Erythroblast (primary cell): ENCODE results near the gene MORC3.
A peak's percentile ranks its signal among the peaks of the same experiment; 100 is the strongest.
"Not testable (repeated sequence)": the region's sequence is repeated elsewhere in the genome, so short reads cannot be mapped to it uniquely, and the experiment has no call there.

Source experiments
- DNase-seq, 2 experiments: peaks; one replicate each; lab custom pipeline; 2025; lab: John Stamatoyannopoulos, UW
- GATA1 ChIP-seq: IDR thresholded peaks from 2 replicates; pipeline ENCODE4 v1.6.1; 2011; ENCODE audit warnings: low read depth, mild to moderate bottlenecking, control low read depth, low read length, moderate library complexity
- POLR2A ChIP-seq: IDR thresholded peaks from 2 replicates; pipeline ENCODE4 v1.6.1; 2011; ENCODE audit warnings: mild to moderate bottlenecking, low read length

Gene MORC3, protein sequence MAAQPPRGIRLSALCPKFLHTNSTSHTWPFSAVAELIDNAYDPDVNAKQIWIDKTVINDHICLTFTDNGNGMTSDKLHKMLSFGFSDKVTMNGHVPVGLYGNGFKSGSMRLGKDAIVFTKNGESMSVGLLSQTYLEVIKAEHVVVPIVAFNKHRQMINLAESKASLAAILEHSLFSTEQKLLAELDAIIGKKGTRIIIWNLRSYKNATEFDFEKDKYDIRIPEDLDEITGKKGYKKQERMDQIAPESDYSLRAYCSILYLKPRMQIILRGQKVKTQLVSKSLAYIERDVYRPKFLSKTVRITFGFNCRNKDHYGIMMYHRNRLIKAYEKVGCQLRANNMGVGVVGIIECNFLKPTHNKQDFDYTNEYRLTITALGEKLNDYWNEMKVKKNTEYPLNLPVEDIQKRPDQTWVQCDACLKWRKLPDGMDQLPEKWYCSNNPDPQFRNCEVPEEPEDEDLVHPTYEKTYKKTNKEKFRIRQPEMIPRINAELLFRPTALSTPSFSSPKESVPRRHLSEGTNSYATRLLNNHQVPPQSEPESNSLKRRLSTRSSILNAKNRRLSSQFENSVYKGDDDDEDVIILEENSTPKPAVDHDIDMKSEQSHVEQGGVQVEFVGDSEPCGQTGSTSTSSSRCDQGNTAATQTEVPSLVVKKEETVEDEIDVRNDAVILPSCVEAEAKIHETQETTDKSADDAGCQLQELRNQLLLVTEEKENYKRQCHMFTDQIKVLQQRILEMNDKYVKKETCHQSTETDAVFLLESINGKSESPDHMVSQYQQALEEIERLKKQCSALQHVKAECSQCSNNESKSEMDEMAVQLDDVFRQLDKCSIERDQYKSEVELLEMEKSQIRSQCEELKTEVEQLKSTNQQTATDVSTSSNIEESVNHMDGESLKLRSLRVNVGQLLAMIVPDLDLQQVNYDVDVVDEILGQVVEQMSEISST

DNA sequence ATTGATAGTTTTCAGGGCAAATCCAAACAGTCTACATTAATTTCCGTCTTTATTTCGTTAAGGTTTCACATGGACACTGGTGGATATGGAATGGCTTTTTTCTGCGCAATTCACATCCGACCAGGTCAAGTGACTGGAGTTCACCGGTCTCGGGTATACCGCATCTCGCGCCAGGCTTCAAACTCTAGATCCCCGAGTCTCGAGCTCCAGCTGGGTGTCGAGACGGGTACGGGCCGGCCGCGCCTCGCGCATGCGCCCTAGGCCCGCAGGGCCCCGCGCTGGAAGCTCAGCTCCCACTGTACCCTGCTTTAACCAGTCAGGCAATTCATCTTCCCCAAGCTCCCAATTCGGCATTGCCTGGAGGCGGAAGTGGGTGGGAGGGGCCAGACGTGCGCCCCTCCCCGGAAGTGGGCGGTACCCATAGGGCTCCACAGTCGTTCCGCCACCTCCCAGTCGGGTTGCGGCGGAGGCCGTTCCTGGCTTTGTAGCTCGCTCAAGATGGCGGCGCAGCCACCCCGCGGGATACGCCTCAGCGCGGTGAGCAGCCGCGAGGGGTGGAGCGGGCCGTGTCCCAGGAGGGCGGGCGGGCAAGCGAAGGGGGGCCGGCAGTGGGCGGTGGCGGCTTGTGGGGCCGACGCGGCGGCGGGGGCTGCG, at the start of gene MORC3:
Gene MORC3, plus strand, starts transcription at position 431 of the 654 bp plus-strand sequence. Its CDS starts 68 bp downstream, at position 499.
- peak; percentile 99 to 100 for DNase-seq
- peak; percentile 92 for TF ChIP-seq POLR2A
- no peak for TF ChIP-seq GATA1

DNA sequence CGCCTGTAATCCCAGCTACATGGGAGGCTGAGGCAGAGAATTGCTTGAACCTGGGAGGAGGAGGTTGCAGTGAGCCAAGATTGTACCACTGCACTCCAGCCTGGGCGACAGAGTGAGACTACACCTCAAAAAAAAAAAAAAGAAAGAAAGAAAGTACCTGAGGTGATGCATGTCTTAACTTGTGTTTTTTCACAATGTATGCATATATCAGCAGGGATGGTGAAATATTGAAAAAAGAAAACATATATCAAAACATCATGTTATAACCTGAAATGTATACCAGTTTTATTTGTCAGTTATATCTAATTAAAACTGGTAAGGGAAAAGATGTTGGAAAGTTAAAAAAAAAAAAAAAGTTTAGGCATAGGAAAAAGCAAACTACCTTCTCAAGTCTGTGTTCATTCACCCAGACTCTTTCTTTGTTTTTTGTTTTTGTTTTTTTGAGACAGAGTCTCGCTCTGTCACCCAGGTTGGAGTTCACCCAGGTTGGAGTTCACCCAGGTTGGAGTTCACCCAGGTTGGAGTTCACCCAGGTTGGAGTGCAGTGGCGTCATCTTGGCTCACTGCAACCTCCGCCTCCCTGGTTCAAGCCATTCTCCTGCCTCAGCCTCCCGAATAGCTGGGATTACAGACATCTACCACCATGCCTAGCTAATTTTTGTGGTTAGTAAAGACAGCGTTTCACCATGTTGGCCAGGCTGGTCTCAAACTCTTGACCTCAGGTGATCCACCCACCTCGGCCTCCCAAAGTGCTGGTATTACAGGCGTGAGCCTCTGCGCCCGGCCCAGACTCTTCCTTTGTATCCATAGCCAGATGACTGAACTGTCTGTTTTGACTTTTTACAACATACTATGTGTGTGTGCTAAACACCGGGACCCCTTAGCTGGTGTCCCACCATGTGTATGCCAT, 49.0 kb upstream of the MORC3 start:
- DNase-seq = not testable (repeated sequence)

DNA sequence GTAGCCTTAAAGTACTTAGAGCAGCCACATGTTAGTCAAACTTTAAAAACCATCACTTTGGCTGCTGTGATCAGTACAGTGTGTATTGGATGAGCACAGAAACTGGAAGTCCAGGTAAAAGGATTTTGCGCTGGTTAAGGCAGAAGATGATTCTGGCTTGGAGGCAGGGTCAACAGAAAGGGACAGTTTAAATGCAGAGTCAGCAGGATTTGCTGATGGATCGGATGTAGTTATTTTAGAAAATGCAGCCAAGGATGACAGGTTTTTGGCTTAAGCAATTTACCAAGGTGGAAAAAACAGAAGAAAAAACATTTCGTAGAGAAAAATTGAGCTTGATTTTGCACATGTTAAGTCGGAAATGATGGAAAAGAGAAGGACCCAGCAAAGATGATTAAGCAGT, 45.9 kb upstream of the MORC3 start:
- DNase-seq = no peak
- TF ChIP-seq POLR2A (no peak), GATA1 (no peak)

DNA sequence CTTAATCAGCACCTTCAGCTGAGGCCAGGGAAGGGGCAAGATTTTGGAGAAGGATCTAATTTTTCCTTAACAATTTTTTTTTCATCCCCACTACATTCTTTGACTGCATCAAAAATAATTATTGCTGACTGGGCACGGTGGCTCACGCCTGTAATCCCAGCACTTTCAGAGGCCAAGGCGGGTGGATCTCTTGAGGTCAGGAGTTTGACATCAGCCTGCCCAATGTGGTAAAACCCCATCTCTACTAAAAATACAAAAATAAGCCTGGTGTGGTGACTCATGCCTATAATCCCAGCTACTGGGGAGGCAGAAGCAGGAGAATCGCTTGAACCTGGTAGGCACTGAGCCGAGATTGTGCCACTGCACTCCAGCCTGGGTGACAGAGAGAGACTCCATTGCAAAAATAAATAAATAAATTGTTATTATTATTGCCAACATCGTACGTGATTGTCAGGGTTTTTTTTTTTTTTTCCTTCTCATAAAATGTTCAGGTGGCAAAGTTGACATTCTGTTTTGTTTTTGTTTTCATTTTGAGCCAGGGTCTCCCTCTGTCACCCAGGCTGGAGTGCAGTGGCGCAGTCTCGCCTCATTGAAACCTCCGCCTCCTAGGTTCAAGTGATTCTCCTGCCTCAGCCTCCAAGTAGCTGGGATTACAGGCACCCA, 37.3 kb upstream of the MORC3 start:
- no peak for DNase-seq
- TF ChIP-seq POLR2A = no peak
- no peak for TF ChIP-seq GATA1

DNA sequence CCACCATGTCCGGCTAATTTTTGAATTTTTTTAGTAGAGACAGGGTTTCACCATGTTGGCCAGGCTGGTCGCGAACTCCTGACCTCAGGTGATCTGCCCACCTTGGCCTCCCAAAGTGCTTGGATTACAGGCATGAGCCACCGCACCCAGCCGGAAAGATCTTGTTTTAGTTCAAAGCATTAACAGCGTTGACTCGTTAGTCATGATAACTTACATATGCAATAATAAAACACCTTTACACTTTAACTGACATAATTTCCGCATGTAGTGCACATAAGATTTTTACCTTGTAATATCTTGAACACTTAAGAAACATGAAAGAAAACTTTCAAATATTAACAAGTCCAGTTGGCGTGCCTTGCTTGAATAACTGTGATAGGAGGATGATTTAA, 36.8 kb upstream of the MORC3 start:
- DNase-seq = not testable (repeated sequence)

DNA sequence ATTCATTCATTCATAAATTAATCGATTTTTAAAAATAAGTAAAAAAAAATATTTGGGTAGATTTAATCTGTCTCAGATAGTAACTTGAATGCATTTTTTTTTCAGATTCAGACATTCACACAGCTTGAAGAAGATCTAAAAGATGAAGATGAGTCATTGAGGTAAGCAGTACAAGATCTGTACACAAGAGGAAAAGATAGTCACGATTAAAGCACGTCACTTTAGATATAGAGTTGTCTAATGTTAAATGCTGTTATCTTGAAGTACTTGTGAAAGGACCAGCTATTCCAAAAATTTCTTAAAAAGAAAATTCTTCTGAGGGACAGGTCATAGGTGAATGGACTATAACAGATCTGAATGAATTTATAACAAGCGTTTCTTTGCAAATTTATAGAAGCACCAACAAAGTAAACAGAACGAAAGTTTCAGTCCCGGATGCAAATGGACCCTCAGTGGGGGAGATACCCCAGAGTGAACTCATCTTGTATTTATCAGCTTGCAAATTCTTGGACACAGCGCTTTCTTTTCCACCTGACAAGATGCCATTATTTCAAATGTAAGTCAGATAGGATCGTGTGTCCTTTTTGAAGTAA, 31.2 kb upstream of the MORC3 start:
- TF ChIP-seq GATA1 (no peak), POLR2A (no peak)
- DNase-seq = no peak

DNA sequence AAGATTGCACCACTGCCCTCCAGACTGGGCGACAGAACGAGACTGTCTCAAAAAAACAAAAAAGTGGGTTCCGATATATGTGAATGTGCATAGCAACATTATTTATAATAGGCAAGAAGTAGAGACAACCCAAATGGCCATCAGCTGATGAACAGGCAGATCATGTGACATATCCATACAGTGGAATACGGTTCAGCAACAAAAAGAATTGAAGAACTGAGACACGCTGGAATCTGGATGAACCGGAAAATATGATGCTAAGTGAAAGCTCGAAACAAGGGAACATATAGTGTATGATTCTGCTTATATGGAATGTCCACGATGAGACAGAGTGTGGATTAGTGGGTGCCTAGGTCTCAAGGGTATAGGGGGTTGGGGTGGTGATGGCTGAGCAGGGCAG, 28.5 kb upstream of the MORC3 start:
- DNase-seq = no peak
- no peak for TF ChIP-seq GATA1
- TF ChIP-seq POLR2A = no peak

DNA sequence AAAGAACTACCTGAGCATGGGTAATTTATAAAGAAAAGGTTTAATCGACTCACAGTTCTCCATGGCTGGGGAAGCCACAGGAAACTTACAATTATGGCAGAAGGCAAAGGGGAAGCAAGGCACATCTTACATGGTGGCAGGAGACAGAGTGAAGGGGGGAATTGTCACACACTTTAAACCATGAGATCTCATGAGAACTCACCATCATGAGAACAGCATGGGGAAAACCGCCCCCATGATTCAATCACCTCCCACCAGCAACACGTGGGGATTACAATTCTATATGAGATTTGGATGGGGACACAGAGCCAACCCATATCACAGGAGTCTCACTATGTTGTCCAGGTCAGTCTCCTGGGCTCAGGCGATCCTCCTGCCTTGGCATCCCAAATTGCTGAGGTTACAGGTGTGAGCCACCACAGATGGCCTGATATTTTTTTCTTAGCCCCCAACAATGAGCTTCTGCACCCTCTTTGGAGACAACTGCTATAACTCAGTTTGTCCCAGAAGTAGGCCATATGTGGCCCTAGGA, 22.5 kb upstream of the MORC3 start:
- DNase-seq = no peak
- TF ChIP-seq GATA1 (no peak), POLR2A (no peak)

- TF ChIP-seq GATA1 (no peak), POLR2A (peak; percentile 83)
- DNase-seq = peak; percentile 86 to 88
Observed at GRCh38 chr21:36297938-36298572, 21.9 kb upstream of the MORC3 start.

DNA sequence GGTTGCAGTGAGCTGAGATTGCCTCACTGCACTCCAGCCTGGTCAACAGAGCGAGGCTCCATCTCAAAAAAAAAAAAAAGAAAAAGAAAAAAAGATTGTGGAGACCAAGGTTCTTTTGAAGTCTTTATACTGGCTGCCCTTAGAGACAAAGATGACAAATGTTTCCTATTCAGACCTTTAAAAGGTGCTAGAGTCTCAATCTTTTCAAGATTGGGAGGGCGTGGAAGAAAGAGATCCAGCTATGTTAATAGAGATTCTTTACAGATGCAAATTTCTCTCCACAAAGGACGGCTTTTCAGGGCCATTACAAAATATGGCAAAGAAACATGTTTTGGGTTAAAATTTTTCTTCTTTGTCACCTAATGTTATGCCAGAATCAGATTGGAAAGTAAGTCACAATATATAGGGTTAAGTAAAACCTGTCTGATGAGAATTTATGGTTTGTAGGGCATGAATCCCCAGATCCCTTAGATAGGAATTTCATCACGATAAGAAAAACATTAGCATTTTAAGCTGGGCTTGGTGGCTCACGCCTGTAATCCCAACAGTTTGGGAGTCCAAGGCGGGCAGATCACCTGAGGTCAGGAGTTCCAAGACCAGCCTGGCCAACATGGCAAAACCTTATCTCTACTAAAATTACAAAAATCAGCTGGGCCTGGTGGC, 13.0 kb upstream of the MORC3 start:
- no peak for DNase-seq
- TF ChIP-seq POLR2A = no peak
- TF ChIP-seq GATA1 = no peak

DNA sequence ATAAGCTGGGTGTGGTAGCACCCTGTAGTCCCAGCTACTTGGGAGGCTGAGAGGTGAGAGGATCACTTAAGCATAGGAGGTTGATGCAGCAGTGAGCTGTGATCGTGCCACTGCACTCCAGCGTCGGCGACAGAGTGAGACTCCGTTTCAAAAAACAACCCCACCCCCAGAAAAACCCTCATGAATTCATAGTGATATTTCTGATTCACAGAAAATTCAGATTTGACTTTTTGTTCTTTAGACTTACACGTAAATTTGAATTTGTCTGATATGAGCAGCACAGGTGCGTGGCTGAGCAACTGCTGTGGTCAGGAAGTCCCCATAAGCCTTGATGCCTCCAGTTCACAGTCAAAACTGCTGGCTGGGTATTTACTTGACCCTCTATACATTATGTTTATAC, 10.0 kb upstream of the MORC3 start:
- no peak for DNase-seq
- no peak for TF ChIP-seq POLR2A
- TF ChIP-seq GATA1 = no peak

DNA sequence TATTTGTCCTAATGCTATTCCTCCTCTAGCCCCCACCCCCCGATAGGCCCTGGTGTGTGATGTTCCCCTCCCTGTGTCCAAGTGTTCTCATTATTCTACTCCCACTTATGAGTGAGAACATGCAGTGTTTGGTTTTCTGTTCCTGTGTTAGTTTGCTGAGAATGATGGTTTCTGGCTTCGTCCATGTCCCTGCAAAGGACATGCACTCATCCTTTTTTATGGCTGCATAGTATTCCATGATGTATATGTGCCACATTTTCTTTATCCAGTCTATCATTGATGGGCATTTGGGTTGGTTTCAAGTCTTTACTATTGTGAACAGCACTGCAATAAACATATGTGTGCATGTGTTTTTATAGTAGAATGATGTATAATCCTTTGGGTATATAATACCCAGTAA, 6.6 kb upstream of the MORC3 start:
- DNase-seq = not testable (repeated sequence)

DNA sequence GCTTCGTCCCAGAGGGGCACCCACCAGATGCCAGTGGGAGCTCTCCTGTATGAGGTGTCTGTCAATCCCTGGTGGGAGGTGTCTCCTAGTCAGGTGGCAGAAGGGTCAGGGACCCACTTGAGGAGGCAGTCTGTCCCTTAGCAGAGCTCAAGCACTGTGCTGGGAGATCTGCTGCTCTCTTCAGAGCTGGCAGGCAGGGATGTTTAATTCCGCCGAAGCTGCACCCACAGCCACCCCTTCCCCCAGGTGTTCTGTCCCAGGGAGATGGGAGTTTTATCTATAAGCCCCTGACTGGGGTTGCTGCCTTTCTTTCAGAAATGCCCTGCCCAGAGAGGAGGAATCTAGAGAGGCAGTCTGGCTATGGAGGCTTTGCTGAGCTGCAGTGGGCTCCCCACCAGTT, 4.0 kb upstream of the MORC3 start:
- not testable (repeated sequence) for DNase-seq
